ENCODE data around the gene TFB1M.

The TFB1M gene

GRCh38 chr6:155297669-155298068 lies 16.6 kb downstream of the TFB1M start:
- no peak for DNase-seq (ENCODE audit: low spot score)

DNA sequence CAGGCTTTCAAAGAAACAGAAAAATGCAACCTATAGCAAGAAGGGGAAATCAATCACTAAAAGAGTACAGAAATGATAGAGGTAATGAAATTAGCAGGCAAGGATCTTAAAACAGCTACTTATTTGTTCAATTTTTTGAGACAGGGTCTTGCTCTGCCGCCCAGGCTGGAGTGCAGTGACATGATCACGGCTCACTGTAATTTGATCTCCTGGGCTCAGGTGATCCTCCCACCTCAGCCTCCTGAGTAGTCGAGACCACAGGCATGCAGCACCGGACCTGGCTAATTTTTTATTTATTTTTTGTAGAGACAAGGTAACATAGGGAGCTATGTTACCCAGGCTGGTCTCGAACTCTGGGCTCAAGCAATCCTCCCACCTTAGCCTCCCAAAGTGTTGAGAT lies 21.6 kb downstream of the TFB1M start:
- DNase-seq (ENCODE audit: low spot score) = no peak

DNA sequence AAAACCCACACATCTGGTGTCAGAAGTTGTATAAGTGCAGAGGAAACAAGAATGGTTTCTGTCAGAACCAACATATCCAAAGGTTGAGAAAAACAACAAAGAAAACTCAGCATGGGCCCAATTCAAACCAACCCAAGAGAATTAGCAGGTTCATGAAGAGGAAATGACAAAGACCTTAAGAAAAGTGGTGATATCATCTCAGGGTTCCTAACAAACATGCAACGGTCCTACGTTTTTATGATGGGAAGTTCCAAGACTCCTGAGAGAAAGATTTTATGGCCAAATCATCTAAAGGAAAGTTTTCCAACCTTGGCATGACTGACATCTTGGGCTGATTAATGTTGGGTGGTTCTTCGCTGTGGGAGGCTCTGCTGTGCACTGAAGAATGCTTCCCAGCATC lies 23.0 kb downstream of the TFB1M start:
- no peak for DNase-seq (ENCODE audit: low spot score)

GRCh38 chr6:155290491-155290890 lies 23.8 kb downstream of the TFB1M start:
- DNase-seq (ENCODE audit: low spot score) = no peak

DNA sequence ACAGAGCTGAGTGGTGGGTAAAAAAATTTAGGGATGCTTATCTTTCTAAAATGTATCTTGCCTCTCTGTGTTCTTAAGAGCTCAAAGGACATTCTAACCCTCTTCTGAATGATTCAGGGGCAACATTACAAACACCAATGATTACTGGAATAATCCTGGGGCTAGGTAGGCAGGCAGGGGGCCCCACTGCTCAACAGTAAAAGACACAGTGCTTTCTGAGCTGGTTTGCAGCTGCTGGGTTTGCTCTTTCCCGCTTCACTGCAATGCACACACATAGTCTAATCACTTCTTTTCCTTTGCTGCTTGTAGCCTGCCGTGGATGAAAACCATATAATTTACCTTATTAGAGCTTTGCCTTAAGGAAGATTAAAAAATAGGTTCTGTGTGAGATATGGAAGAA lies 26.5 kb downstream of the TFB1M start:
- DNase-seq (ENCODE audit: low spot score) = no peak

GRCh38 chr6:155284775-155285174 lies 29.5 kb downstream of the TFB1M start:
- DNase-seq (ENCODE audit: low spot score) = no peak

GRCh38 chr6:155278319-155279049 lies 35.8 kb downstream of the TFB1M start:
- no peak for DNase-seq (ENCODE audit: low spot score)

DNA sequence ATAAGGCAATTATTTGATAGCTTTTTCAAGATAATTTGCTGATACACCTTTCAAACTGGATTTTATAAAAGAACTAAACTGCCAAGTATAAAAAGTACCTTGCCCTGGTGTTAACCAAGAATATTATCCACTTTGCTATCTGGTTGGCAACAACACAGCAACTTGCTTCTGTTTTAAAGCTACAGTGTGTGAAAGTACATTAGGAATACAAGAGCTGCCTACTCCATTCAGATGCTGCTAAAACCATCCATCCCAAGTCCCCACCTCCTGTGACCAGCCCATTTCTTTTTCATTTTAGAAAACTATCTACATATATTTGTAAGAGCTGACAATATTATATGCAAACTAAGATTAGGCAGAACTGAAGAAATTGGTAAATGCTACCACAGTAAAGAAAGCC lies 37.6 kb downstream of the TFB1M start:
- no peak for DNase-seq (ENCODE audit: low spot score)

DNA sequence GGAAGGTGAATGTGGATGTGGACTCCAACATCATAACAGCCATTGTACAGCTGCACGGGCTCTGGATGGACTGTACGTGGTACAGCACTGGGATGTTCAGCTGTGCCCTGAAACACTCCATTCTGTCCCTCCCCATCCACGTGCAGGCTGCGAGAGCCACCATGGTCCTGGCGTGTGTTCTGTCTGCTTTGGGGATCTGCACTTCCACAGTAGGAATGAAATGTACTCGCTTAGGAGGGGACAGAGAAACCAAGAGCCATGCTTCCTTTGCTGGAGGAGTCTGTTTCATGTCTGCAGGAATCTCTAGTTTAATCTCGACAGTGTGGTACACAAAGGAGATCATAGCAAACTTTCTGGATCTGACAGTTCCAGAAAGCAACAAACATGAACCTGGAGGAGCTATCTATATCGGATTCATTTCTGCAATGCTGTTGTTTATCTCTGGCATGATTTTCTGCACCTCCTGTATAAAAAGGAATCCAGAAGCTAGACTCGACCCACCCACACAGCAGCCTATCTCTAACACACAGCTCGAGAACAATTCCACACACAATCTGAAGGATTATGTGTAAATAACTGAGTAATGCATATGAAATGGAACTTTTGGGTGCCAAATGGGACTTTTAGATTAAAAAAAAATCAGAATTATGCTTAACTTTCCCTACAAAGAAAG lies 38.3 kb downstream of the TFB1M start:
- DNase-seq (ENCODE audit: low spot score) = no peak

DNA sequence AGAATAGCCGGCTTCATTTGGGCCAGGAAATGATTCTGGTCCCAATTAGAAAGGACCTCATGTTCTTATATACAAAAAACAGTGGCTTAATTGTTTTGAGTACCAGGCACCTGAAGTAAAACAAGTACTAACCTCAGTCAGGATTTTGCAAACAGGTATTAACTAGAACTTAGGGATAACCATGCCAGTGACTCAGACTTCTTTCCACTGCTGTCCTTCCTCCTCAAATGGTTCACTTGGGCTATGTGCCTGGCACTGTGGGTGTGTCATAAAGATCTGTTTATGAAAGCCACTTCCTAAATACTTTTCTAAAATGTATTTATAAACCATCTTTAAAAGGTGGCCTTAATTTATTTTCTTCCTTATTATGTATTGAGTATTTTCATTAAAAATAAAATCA lies 39.8 kb downstream of the TFB1M start:
- no peak for DNase-seq (ENCODE audit: low spot score)

GRCh38 chr6:155274106-155274505 lies 40.2 kb downstream of the TFB1M start:
- no peak for DNase-seq (ENCODE audit: low spot score)

- DNase-seq (ENCODE audit: low spot score) = peak; percentile 21
Observed at GRCh38 chr6:155273431-155273830, 40.9 kb downstream of the TFB1M start.

- DNase-seq (ENCODE audit: low spot score) = no peak
Observed at GRCh38 chr6:155272353-155273232, 41.7 kb downstream of the TFB1M start.

GRCh38 chr6:155271145-155271544 lies 43.1 kb downstream of the TFB1M start:
- no peak for DNase-seq (ENCODE audit: low spot score)

- no peak for DNase-seq (ENCODE audit: low spot score)
Observed at GRCh38 chr6:155270561-155271091, 43.7 kb downstream of the TFB1M start.

- no peak for DNase-seq (ENCODE audit: low spot score)
Observed at GRCh38 chr6:155269765-155270164, 44.5 kb downstream of the TFB1M start.

GRCh38 chr6:155268088-155268867 lies 46.0 kb downstream of the TFB1M start:
- peak; percentile 14 for DNase-seq (ENCODE audit: low spot score)

DNA sequence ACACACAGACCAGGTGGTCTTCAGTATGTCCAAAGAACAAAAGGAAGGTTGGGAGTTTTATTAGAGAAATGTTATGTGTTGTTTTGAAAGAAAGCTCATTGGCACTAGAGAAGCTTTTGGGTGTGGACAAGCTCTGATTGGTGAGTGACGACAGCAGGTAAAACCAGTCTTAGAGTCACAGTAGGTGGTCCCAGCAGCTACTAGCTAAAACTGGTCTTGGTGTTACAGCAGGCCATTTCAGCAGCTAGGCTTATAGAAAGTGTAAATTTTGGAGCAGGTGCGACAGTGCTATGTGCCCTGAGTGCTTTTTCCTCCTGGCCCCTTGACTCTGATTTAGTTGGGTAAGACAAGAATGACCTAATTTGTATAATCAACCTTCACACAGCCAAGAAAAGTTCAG lies 46.9 kb downstream of the TFB1M start:
- no peak for DNase-seq (ENCODE audit: low spot score)

DNA sequence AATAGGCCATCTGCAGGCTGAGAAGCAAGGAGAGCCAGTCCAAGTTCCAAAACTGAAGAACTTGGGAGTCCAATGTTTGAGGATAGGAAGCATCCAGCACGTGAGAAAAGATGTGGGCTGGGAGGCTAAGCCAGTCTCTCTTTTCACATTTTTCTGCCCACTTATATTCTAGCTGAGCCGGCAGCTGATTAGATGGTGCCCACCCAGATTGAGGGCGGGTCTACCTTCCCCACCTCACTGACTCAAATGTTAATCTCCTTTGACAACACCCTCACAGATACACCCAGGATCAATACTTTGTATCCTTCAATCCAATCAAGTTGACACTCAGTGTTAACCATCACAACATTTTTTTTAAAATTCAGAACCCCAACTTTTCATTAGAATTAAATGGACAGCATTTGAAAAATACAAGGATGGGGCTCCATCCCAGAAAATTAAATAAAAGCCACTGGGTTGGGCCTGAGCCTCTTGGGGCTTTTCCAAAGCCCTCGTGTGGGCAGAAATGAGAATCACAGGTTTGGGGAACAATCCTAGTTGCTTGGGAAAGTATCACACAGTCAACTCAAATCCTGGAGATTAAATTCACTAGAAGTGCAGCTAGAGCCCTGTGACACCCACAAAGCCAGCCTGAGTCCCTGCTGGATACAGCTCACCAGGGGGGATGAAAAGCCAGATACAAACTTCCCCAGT lies 48.3 kb downstream of the TFB1M start:
- DNase-seq (ENCODE audit: low spot score) = no peak

- no peak for DNase-seq (ENCODE audit: low spot score)
Observed at GRCh38 chr6:155264693-155265320, 49.5 kb downstream of the TFB1M start.
